GM23248 (cell line): Measurements from ENCODE around the gene PEAK1.

Experiments used
- EZH2 ChIP-seq: fragments of 200-600 bp; sonication (generic); IDR thresholded peaks from 2 replicates; pipeline ENCODE4 v1.6.1; 2018; ENCODE audit warnings: antibody characterized with exemption, mild to moderate bottlenecking; ENCODE audit not compliant: insufficient read depth, poor library complexity, severe bottlenecking
- EZH2phosphoT487 ChIP-seq: fragments of 200-600 bp; sonication (generic); IDR thresholded peaks from 2 replicates; pipeline ENCODE4 v1.6.1; 2018; ENCODE audit warnings: antibody characterized with exemption, moderate library complexity, mild to moderate bottlenecking, low read depth; ENCODE audit not compliant: insufficient read depth

DNA sequence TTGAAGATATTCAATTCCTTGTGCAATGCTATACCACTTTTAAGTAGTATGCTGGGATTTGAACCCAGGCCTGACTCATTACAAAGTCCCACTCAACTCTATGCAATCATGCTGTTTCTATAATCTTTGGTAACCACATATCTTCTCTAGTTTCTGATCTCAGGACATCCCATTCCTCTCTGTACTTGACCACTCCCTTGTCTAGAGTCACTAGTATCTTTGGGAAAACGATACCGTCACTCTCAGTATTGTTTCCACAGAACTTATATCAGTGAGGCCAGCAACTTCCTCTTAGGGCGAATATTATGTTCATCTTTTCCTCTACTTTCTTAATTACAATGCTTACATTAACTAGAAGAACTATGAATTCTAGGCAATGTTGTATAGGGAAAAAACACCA is 211.7 kb downstream of the PEAK1 start:
- TF ChIP-seq EZH2 (no peak), EZH2phosphoT487 (no peak)
